NB4 (cell line): Measurements from ENCODE around the gene KRTAP10-2.

ENCODE experiments used
- CTCF ChIP-seq: IDR thresholded peaks from one replicate; pipeline ENCODE4 v1.5.1; 2012; ENCODE audit warnings: low read depth, low read length
- MYC ChIP-seq: IDR thresholded peaks from 2 replicates; pipeline ENCODE4 v1.6.1; 2011; ENCODE audit warnings: low read depth, low read length

- TF ChIP-seq CTCF (no peak), MYC (no peak)
These were observed 31.7 kb downstream of the KRTAP10-2 start for GRCh38 chr21:44519346-44520325.
